Left cardiac atrium (tissue), 4 donors: ENCODE results near the gene GLP1R. TPM values are rescaled to one million over a fixed set of nuclear protein-coding genes. Genes with fewer than 3 reads are reported as not detected.
A peak's percentile ranks its signal among the peaks of the same experiment; 100 is the strongest.

Source experiments
- ATAC-seq, 2 donors: fragments of 200-7000 bp; cut with Tn5 transposase; one replicate each; pipeline ENCODE4 v1.9.1; 2020; ENCODE audit warnings: mild to moderate bottlenecking in 2 of 2, moderate library complexity in 2 of 2
- DNase-seq: peaks from one replicate; pipeline ENCODE4 v3.0.0-alpha.2; 2020
- intact Hi-C, 2 donors: fragments of 100-400 bp; cut with DNase I; formaldehyde crosslinking; loops; one replicate each; pipeline versions ENCODE4 v1.14.1 to v1.15.1; 2022 to 2023
- long read RNA-seq: library from polyadenylated mRNA; unstranded; transcript quantifications from one replicate; pipeline ENCODE4 v2.0.0, GENCODE V29; 2021
- total RNA-seq, 2 donors: library from RNA; stranded (reverse); fragmentation: NEBNext Ultra II Directional; extraction: Animal tissue kit (Norgen Biotek cat#: 25700); gene quantifications; one replicate each; pipeline ENCODE4 v1.2.1, GENCODE V29; 2021
- donor health status: DM: no; HTN: yes; CAD: no.
- donor health status: DM: no; HTN: yes; CAD: no; lungs with severe emphysema.
- donor health status: DM: yes; HTN: yes; CAD: no.
- donor health status: Dilated cardiomyopathy.

The GLP1R gene
- total RNA-seq: 10 to 100 TPM in 1 of 2 donors, 1 to 10 TPM in 1; 4.3 to 10.3 TPM
- long read RNA-seq, partial matches to known transcripts: 0 of 6 reads
- long read RNA-seq, other reads (novel, unspliced or antisense): 3 of 6 reads

- ATAC-seq: peak; percentile 60 to 73
- no peak for DNase-seq
- intact Hi-C loops: no loop called here
Observed at GRCh38 chr6:39048481-39049399, at the start of gene GLP1R. TSS of gene GLP1R (plus strand) at chr6:39048781. CDS start at chr6:39048841, 60 bp downstream.

- intact Hi-C loops: loop anchor here in 1 of 2 donors (5.0 kb wide), 1 partner anchor 84 kb away; no protein-coding TSS in a partner anchor
- no peak for ATAC-seq
- no peak for DNase-seq
Observed at GRCh38 chr6:39003072-39003471, 45.5 kb upstream of the GLP1R start.

GRCh38 chr6:39003492-39003891 lies 45.1 kb upstream of the GLP1R start:
- intact Hi-C loops: loop anchor here in 1 of 2 donors (5.0 kb wide), 1 partner anchor 84 kb away; no protein-coding TSS in a partner anchor
- no peak for DNase-seq

GRCh38 chr6:39004801-39005200 lies 43.8 kb upstream of the GLP1R start:
- intact Hi-C loops: loop anchor here in 1 of 2 donors (5.0 kb wide), 1 partner anchor 82 kb away; no protein-coding TSS in a partner anchor
- ATAC-seq (no peak), DNase-seq (no peak)

More at GRCh38 chr6:39003492-39003891, 45.1 kb upstream of the GLP1R start:
- ATAC-seq: no peak

- no peak for DNase-seq
- no peak for ATAC-seq
- intact Hi-C loops: no loop called here
Observed at GRCh38 chr6:39005774-39006173, 42.8 kb upstream of the GLP1R start.

- intact Hi-C loops: no loop called here
- no peak for ATAC-seq
Observed at GRCh38 chr6:39007575-39007974, 41.0 kb upstream of the GLP1R start.

GRCh38 chr6:39008737-39009136 lies 39.8 kb upstream of the GLP1R start:
- DNase-seq (no peak), ATAC-seq (no peak)
- intact Hi-C loops: no loop called here

More at GRCh38 chr6:39007575-39007974, 41.0 kb upstream of the GLP1R start:
- DNase-seq: no peak

- ATAC-seq (no peak), DNase-seq (no peak)
- intact Hi-C loops: no loop called here
Observed at GRCh38 chr6:39009476-39009875, 39.1 kb upstream of the GLP1R start.

- intact Hi-C loops: no loop called here
- DNase-seq (no peak), ATAC-seq (no peak)
Observed at GRCh38 chr6:39016839-39017546, 31.6 kb upstream of the GLP1R start.

GRCh38 chr6:39017547-39017880 lies 31.1 kb upstream of the GLP1R start:
- DNase-seq (no peak), ATAC-seq (no peak)
- intact Hi-C loops: no loop called here

- DNase-seq (no peak), ATAC-seq (peak in 1 of 2 donors; percentile 79)
- intact Hi-C loops: no loop called here
Observed at GRCh38 chr6:39018103-39018502, 30.5 kb upstream of the GLP1R start.

GRCh38 chr6:39020136-39020535 lies 28.4 kb upstream of the GLP1R start:
- intact Hi-C loops: no loop called here
- ATAC-seq (no peak), DNase-seq (no peak)

- intact Hi-C loops: no loop called here
- ATAC-seq: no peak
- no peak for DNase-seq
Observed at GRCh38 chr6:39021041-39021440, 27.5 kb upstream of the GLP1R start.

GRCh38 chr6:39021779-39022178 lies 26.8 kb upstream of the GLP1R start:
- DNase-seq (no peak), ATAC-seq (no peak)
- intact Hi-C loops: no loop called here

GRCh38 chr6:39026175-39026574 lies 22.4 kb upstream of the GLP1R start:
- intact Hi-C loops: no loop called here
- no peak for DNase-seq

GRCh38 chr6:39029156-39030011 lies 19.2 kb upstream of the GLP1R start:
- ATAC-seq: peak; percentile 27 to 33
- no peak for DNase-seq

More at GRCh38 chr6:39026175-39026574, 22.4 kb upstream of the GLP1R start:
- no peak for ATAC-seq

GRCh38 chr6:39035681-39036080 lies 12.9 kb upstream of the GLP1R start:
- ATAC-seq (no peak), DNase-seq (no peak)
- intact Hi-C loops: no loop called here

More at GRCh38 chr6:39029156-39030011, 19.2 kb upstream of the GLP1R start:
- intact Hi-C loops: no loop called here

- ATAC-seq (peak in 1 of 2 donors; percentile 31), DNase-seq (no peak)
- intact Hi-C loops: no loop called here
Observed at GRCh38 chr6:39037082-39037508, 11.5 kb upstream of the GLP1R start.

GRCh38 chr6:39037707-39038106 lies 10.9 kb upstream of the GLP1R start:
- peak in 1 of 2 donors; percentile 51 for ATAC-seq
- intact Hi-C loops: no loop called here
- DNase-seq: no peak
